A673 (cell line): ENCODE data around the gene DYNLT1. TPM values are rescaled to one million over a fixed set of nuclear protein-coding genes. Genes with fewer than 3 reads are reported as not detected.

ENCODE experiments used
- BruUV-seq: library from RNA; stranded (reverse); fragments of 400-500 nt; replicated peaks from 2 replicates; lab custom pipeline; 2021; lab: Mats Ljungman, UMichigan
- CTCF ChIA-PET: fragments of 300-600 bp; sonication (Branson Sonifier 250); formaldehyde crosslinking; loops from one replicate; lab custom pipeline; 2022; ENCODE audit warnings: antibody characterized with exemption; lab: Charles Lee
- POLR2A ChIA-PET: fragments of 300-600 bp; sonication (Branson Sonifier 250); formaldehyde crosslinking; loops from one replicate; lab custom pipeline; 2022; ENCODE audit warnings: antibody characterized with exemption; ENCODE audit not compliant: low non-redundant PET; lab: Charles Lee
- DNase-seq: peaks from one replicate; pipeline ENCODE4 v3.0.0-alpha.2; 2015; ENCODE audit warnings: low spot score
- H3K27ac ChIP-seq: fragments of 200-600 bp; sonication (generic); 2 replicates; pipeline ENCODE4 v1.5.1; 2016; ENCODE audit warnings: mixed run types, low read depth, mild to moderate bottlenecking, mixed read lengths, antibody characterized with exemption, low read length; ENCODE audit not compliant: poor library complexity, severe bottlenecking
- H3K27me3 ChIP-seq: fragments of 200-600 bp; sonication (generic); replicated peaks from 2 replicates; pipeline ENCODE4 v1.6.1; 2017; ENCODE audit warnings: mixed run types, low read depth, mild to moderate bottlenecking, mixed read lengths, antibody characterized with exemption, low read length; ENCODE audit not compliant: insufficient read depth, poor library complexity
- H3K36me3 ChIP-seq: fragments of 200-600 bp; sonication (generic); 2 replicates; pipeline ENCODE4 v1.6.1; 2016; ENCODE audit warnings: mixed run types, mild to moderate bottlenecking, mixed read lengths, antibody characterized with exemption, low read length; ENCODE audit not compliant: insufficient read depth, poor library complexity, severe bottlenecking
- H3K4me1 ChIP-seq: fragments of 200-600 bp; sonication (generic); 2 replicates; pipeline ENCODE4 v1.6.1; 2017; ENCODE audit warnings: mixed run types, mild to moderate bottlenecking, mixed read lengths, antibody characterized with exemption, low read length; ENCODE audit not compliant: insufficient read depth, poor library complexity, severe bottlenecking
- H3K4me3 ChIP-seq: fragments of 200-600 bp; sonication (generic); 2 replicates; pipeline ENCODE4 v1.5.1; 2016; ENCODE audit warnings: low read depth, mixed run types, mild to moderate bottlenecking, mixed read lengths, low read length; ENCODE audit not compliant: poor library complexity, severe bottlenecking
- H3K9me3 ChIP-seq: fragments of 200-600 bp; sonication (generic); 2 replicates; pipeline ENCODE4 v1.6.1; 2016; ENCODE audit warnings: mixed run types, low read depth, mild to moderate bottlenecking, mixed read lengths, antibody characterized with exemption, low read length; ENCODE audit not compliant: poor library complexity, severe bottlenecking
- EZH2 ChIP-seq: fragments of 200-600 bp; sonication (generic); IDR thresholded peaks from 2 replicates; pipeline ENCODE4 v1.6.1; 2017; ENCODE audit warnings: borderline replicate concordance, low read depth, mild to moderate bottlenecking, mixed read lengths, antibody characterized with exemption, low read length; ENCODE audit not compliant: poor library complexity, severe bottlenecking
- intact Hi-C: fragments of 100-400 bp; cut with micrococcal nuclease; formaldehyde crosslinking; loops from one replicate; pipeline ENCODE4 v1.10.0; 2022; ENCODE audit not compliant: unreplicated experiment
- total RNA-seq: library from RNA; stranded (reverse); gene quantifications from 2 replicates; pipeline ENCODE4 v1.2.3, GENCODE V29; 2021
- TF ChIP-seq, protein P1 (sequence below): fragments of 300-800, 200-600 bp; sonication (generic); conservative IDR thresholded peaks from 2 replicates; pipeline ENCODE4 v1.5.1; 2017; ENCODE audit warnings: low read depth, mild to moderate bottlenecking, antibody characterized with exemption, low read length, moderate library complexity, mixed read lengths

Gene DYNLT1
- total RNA-seq, 1 experiment from 2014 or later: 137 TPM

DNA sequence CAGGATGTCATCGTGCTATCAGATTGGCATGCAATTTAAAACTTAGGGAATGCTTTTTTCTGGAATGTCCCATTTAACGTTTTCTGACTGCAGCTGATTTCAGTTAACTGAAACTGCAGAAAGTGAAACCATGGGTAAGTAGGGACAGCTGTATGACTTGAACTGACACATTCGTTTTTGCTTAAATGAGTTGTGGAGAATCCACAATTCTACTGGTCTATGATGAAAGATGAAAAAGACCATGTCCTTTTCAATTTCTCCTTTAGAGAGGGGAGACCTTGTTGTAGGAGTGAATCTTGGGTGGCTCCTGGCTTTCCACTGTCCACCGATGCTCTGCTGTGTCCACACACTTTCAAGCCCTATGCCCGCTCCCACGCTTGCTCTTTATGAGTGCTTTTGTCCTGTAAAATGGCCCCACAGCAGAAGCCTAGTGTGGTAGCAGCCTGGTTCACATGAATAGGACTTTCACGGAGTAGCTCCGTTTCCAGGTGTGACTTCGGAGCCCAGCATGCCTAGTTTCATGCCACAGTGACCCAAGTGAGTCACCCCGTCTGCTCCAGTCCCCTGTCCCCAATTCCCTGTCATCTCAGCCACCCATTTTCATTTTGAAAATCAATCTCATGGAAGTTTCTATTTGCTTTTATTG is 21.9 kb downstream of the DYNLT1 start:
- CTCF ChIA-PET: no interaction called here
- POLR2A ChIA-PET: no interaction called here

DNA sequence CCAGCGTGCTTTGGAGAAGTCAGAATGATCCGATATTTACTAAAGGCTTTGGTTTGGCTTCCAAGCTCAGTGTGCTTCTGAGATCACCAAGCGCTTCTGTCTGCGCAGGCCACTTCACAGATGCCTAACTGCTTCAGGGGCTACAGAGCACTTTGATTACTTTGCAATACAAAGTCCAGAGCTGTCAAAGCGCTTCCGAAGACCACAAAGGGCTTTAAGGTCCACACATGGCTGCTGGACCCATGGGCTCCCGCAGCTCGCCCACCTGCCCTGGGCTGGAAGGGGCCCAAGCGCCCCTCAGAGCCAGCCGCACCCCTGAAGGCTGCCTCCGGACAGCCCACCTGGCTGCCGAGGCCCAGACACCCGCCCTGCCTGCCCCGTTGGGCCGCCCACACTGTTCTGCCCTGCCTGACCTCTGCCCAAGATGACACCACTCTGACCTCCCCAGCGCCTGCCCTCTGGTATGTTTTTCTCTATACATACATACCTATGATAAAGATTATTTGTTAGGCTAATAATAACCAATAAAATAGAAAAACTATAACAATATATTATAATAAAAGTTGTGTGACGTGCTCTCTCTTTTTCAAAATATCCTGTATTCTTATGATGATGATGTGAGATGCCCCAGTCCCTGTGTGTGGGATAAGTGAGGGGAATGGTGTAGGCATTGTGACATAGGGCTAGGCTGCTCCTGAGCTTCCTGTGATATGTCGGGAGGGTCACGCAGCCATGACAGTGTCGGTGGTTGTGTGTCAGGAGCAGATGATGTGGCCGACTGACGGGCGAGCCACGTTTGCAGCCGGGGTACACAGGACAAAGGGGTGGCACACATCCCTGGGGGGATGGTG is 22.6 kb downstream of the DYNLT1 start:
- H3K4me1 ChIP-seq: no peaks in the 10 kb centered on the region
- H3K27me3 ChIP-seq: no peaks in the 10 kb centered on the region
- BruUV-seq: no TSS peak
- TF ChIP-seq, protein P1, sequence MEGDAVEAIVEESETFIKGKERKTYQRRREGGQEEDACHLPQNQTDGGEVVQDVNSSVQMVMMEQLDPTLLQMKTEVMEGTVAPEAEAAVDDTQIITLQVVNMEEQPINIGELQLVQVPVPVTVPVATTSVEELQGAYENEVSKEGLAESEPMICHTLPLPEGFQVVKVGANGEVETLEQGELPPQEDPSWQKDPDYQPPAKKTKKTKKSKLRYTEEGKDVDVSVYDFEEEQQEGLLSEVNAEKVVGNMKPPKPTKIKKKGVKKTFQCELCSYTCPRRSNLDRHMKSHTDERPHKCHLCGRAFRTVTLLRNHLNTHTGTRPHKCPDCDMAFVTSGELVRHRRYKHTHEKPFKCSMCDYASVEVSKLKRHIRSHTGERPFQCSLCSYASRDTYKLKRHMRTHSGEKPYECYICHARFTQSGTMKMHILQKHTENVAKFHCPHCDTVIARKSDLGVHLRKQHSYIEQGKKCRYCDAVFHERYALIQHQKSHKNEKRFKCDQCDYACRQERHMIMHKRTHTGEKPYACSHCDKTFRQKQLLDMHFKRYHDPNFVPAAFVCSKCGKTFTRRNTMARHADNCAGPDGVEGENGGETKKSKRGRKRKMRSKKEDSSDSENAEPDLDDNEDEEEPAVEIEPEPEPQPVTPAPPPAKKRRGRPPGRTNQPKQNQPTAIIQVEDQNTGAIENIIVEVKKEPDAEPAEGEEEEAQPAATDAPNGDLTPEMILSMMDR: no peak
- TF ChIP-seq EZH2: no peak
- H3K27ac ChIP-seq: no peak overlapping the region
- H3K4me3 ChIP-seq: no peak overlapping the region
- no peaks in the 10 kb centered on the region for H3K9me3 ChIP-seq
- ChIA-PET POLR2A (no interaction called here), CTCF (no interaction called here)
- intact Hi-C loops: no loop called here
- DNase-seq: no peak
- H3K36me3 ChIP-seq: peaks cover 24% of the 10 kb centered on the region

More for the DNA sequence above, 21.9 kb downstream of the DYNLT1 start:
- H3K9me3 ChIP-seq: no peaks in the 10 kb centered on the region
- no peak for DNase-seq
- TF ChIP-seq, protein P1: no peak
- no peak for TF ChIP-seq EZH2
- H3K4me1 ChIP-seq: no peaks in the 10 kb centered on the region
- no peak overlapping the region for H3K4me3 ChIP-seq
- H3K27me3 ChIP-seq: no peaks in the 10 kb centered on the region
- BruUV-seq: no TSS peak
- intact Hi-C loops: no loop called here
- no peak overlapping the region for H3K27ac ChIP-seq
- H3K36me3 ChIP-seq: peaks cover 24% of the 10 kb centered on the region

DNA sequence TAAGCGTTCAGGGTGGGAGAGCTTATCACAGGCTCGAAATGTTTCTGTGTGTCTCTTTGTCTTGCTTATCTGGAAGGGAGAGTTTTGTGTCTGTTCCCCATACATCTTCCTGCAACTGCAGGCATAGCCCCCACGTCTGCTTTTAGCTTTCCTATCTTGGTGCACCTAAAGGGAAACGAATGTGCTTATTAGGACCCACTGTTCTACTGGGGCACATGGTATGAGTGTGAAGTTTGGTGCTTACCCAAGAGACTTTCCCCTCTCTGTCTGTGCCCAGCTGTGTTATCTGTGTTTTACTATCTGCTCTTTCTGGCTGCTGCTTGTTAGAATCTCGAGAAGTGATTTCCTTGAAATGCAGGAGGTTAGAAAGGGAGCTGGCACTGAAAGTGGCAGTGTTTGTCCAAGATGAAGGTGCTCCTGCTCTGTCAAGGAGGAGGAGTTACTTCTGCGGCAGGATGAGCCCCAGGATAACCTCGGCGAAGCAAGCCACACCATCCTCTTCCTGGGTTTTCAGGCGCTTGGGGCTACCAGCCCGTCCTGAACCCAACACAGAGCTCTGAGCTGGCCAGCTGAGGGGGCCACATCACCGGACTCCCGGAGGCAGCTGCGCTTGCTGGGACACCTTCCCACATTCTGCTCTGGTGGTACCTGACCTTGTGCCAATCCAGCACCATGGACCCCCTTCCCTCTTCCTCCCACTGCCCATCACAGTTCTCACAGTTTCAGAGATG is 23.4 kb downstream of the DYNLT1 start:
- BruUV-seq: no TSS peak
- ChIA-PET POLR2A (no interaction called here), CTCF (no interaction called here)
- H3K27me3 ChIP-seq: no peaks in the 10 kb centered on the region
- no peaks in the 10 kb centered on the region for H3K4me1 ChIP-seq
- no peak overlapping the region for H3K27ac ChIP-seq
- TF ChIP-seq, protein P1: no peak
- no peak for TF ChIP-seq EZH2
- intact Hi-C loops: no loop called here
- no peak for DNase-seq
- H3K36me3 ChIP-seq: peaks cover 24% of the 10 kb centered on the region
- no peaks in the 10 kb centered on the region for H3K9me3 ChIP-seq
- H3K4me3 ChIP-seq: no peak overlapping the region
